ENCODE results near the gene RNF8. TPM values are rescaled to one million over a fixed set of nuclear protein-coding genes. Genes with fewer than 3 reads are reported as not detected.
"Not testable (repeated sequence)": the region's sequence is repeated elsewhere in the genome, so short reads cannot be mapped to it uniquely, and the experiment has no call there.

RNF8 gene
- total and polyA plus RNA-seq, 2 donors (not counting 1 experiment from before 2014, with no cell fraction given) = 19.5 to 20.6 TPM

- TF ChIP-seq, protein P1, sequence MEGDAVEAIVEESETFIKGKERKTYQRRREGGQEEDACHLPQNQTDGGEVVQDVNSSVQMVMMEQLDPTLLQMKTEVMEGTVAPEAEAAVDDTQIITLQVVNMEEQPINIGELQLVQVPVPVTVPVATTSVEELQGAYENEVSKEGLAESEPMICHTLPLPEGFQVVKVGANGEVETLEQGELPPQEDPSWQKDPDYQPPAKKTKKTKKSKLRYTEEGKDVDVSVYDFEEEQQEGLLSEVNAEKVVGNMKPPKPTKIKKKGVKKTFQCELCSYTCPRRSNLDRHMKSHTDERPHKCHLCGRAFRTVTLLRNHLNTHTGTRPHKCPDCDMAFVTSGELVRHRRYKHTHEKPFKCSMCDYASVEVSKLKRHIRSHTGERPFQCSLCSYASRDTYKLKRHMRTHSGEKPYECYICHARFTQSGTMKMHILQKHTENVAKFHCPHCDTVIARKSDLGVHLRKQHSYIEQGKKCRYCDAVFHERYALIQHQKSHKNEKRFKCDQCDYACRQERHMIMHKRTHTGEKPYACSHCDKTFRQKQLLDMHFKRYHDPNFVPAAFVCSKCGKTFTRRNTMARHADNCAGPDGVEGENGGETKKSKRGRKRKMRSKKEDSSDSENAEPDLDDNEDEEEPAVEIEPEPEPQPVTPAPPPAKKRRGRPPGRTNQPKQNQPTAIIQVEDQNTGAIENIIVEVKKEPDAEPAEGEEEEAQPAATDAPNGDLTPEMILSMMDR (conservative IDR thresholded peaks at IDR 0.05 in 1 of 2, IDR thresholded peaks at IDR 0.05 in 1 of 2; ENCODE audit: low read depth in 1 of 2, low read length in 2 of 2) = no peak
- TF ChIP-seq EZH2 (IDR thresholded peaks at IDR 0.05; ENCODE audit: low read length, missing control alignments) = no peak
- H3K36me3 ChIP-seq (ENCODE audit: control insufficient read depth, insufficient read depth, low read length) = no peaks in the 10 kb centered on the region
- H3K4me2 ChIP-seq (ENCODE audit: extremely low read depth, insufficient read depth, low read length) = no peak overlapping the region
- no peak overlapping the region for H3K27ac ChIP-seq (ENCODE audit: insufficient read depth, low read length)
- no peaks in the 10 kb centered on the region for H3K4me1 ChIP-seq (ENCODE audit: control insufficient read depth, extremely low read depth, insufficient read depth, low read length)
- H4K20me1 ChIP-seq (ENCODE audit: control insufficient read depth, extremely low read depth, insufficient read depth, low read length) = no peaks in the 10 kb centered on the region
- DNase-seq (ENCODE audit: low read depth in 2 of 2) = no peak
- H3K4me3 ChIP-seq (replicated peaks in 1 of 4; ENCODE audit: control extremely low read depth in 1 of 4, insufficient read depth in 1 of 4, low read depth in 3 of 4, low read length in 4 of 4) = no peak overlapping the region
- no peak overlapping the region for H2AFZ ChIP-seq (ENCODE audit: low read length)
- H3K79me2 ChIP-seq (ENCODE audit: control insufficient read depth, insufficient read depth, low read length) = no peaks in the 10 kb centered on the region
- no peak overlapping the region for H3K9ac ChIP-seq (ENCODE audit: insufficient read depth, low read length)
- no peaks in the 10 kb centered on the region for H3K9me3 ChIP-seq (ENCODE audit: control insufficient read depth, insufficient read depth, low read depth, low read length)
- H3K27me3 ChIP-seq (ENCODE audit: control insufficient read depth, insufficient read depth, low read length) = peaks cover 3% of the 10 kb centered on the region
These were observed 46.2 kb downstream of the RNF8 start for GRCh38 chr6:37399795-37400490.

DNA sequence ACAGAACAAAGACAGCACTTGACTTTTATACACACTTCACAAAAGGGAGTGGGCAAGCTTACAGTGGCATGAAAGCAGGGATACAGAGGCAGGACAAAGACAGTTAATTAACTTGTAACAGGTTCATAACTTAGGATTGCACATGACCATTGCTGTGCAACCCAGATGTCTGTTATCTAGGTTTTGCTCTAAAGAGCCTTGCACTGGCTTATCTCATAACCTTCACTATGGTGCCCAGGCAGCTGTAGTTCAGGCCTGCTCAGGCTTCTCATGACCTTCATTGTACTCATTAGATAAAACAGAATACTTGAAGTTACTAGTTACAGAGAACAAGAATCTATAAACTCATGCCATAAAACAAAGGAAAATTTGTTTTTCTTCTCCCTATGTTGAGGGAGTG lies 47.9 kb downstream of the RNF8 start:
- H4K20me1 ChIP-seq (ENCODE audit: control insufficient read depth, extremely low read depth, insufficient read depth, low read length); H3K9me3 ChIP-seq (ENCODE audit: control insufficient read depth, insufficient read depth, low read depth, low read length); H3K27me3 ChIP-seq (ENCODE audit: control insufficient read depth, insufficient read depth, low read length); H3K36me3 ChIP-seq (ENCODE audit: control insufficient read depth, insufficient read depth, low read length); DNase-seq (ENCODE audit: low read depth in 2 of 2); H2AFZ ChIP-seq (ENCODE audit: low read length); H3K9ac ChIP-seq (ENCODE audit: insufficient read depth, low read length); H3K4me3 ChIP-seq (replicated peaks in 1 of 4; ENCODE audit: control extremely low read depth in 1 of 4, insufficient read depth in 1 of 4, low read depth in 3 of 4, low read length in 4 of 4); H3K4me2 ChIP-seq (ENCODE audit: extremely low read depth, insufficient read depth, low read length); H3K4me1 ChIP-seq (ENCODE audit: control insufficient read depth, extremely low read depth, insufficient read depth, low read length); H3K27ac ChIP-seq (ENCODE audit: insufficient read depth, low read length); H3K79me2 ChIP-seq (ENCODE audit: control insufficient read depth, insufficient read depth, low read length): not testable (repeated sequence)

DNA sequence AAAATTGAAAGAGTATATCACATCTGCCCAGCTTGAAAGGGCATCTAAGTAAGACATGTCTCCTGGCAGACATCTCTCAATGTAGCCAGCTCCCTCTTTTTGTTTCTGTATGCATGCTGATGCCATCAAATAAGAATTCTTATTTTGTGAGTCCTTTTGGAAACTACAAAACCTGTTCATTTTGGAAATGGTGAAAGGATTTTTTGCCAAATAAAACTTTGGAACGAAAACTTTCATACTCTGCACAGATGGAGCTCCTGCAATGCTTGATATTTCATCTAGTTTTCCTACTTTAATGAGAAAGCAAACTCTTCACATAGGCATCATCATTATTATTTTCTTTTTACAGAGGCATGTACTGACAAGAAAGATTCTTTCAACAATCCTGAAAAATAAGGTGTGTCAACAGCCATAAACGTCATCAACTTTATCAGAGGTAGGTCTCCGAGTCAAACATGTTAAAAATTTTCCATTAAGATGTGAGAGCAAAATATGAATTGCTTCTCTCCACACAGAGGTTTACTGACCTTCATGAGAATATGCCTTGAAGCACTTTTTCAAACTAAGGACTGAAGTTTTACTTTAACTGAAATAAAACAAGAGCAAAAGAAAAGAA lies 53.1 kb downstream of the RNF8 start:
- Histone ChIP-seq H3K9ac (ENCODE audit: insufficient read depth, low read length) (no peak overlapping the region), H3K27me3 (ENCODE audit: control insufficient read depth, insufficient read depth, low read length) (no peaks in the 10 kb centered on the region), H3K4me3 (replicated peaks in 1 of 4; ENCODE audit: control extremely low read depth in 1 of 4, insufficient read depth in 1 of 4, low read depth in 3 of 4, low read length in 4 of 4) (no peak overlapping the region), H3K4me2 (ENCODE audit: extremely low read depth, insufficient read depth, low read length) (no peak overlapping the region), H3K9me3 (ENCODE audit: control insufficient read depth, insufficient read depth, low read depth, low read length) (no peaks in the 10 kb centered on the region), H2AFZ (ENCODE audit: low read length) (no peak overlapping the region), H3K4me1 (ENCODE audit: control insufficient read depth, extremely low read depth, insufficient read depth, low read length) (no peaks in the 10 kb centered on the region), H3K36me3 (ENCODE audit: control insufficient read depth, insufficient read depth, low read length) (no peaks in the 10 kb centered on the region), H3K79me2 (ENCODE audit: control insufficient read depth, insufficient read depth, low read length) (no peaks in the 10 kb centered on the region), H4K20me1 (ENCODE audit: control insufficient read depth, extremely low read depth, insufficient read depth, low read length) (no peaks in the 10 kb centered on the region), H3K27ac (ENCODE audit: insufficient read depth, low read length) (no peak overlapping the region)
- no peak for DNase-seq (ENCODE audit: low read depth in 2 of 2)
- no peak for TF ChIP-seq EZH2 (IDR thresholded peaks at IDR 0.05; ENCODE audit: low read length, missing control alignments)
- TF ChIP-seq, protein P1 (conservative IDR thresholded peaks at IDR 0.05 in 1 of 2, IDR thresholded peaks at IDR 0.05 in 1 of 2; ENCODE audit: low read depth in 1 of 2, low read length in 2 of 2) = no peak

Measured in fibroblast of lung (primary cell).